GM12874 (cell line): ENCODE measurements around the gene METAP2.

ENCODE experiments used
- CTCF ChIP-seq: IDR thresholded peaks from 2 replicates; pipeline ENCODE4 v1.5.1; 2011; ENCODE audit warnings: low read depth, mild to moderate bottlenecking, control low read depth, low read length, moderate library complexity; ENCODE audit not compliant: insufficient read depth

The METAP2 gene

GRCh38 chr12:95529693-95530225 is 55.8 kb downstream of the METAP2 start:
- TF ChIP-seq CTCF, result no peak

DNA sequence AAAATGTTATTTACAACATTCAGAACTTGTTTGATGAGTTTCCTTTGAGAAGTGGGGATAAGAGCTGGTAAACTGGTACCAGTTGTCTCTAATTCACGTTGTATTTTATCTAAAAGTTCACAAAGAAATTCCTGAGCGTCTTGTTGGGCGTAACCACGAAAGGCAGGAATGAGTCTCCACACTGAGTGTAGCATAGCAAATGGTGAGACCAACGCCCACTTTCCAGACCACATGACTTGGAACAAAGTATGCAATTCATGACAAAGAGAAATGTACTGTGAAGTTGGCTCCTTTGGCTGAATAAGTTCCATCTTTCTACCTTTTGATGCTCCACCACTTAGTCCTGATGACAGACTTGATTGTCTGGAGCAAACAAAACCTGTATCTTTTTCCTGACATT is 58.9 kb downstream of the METAP2 start:
- TF ChIP-seq CTCF, result no peak

- TF ChIP-seq CTCF, result no peak
Measured at GRCh38 chr12:95533985-95534384, 60.0 kb downstream of the METAP2 start.

DNA sequence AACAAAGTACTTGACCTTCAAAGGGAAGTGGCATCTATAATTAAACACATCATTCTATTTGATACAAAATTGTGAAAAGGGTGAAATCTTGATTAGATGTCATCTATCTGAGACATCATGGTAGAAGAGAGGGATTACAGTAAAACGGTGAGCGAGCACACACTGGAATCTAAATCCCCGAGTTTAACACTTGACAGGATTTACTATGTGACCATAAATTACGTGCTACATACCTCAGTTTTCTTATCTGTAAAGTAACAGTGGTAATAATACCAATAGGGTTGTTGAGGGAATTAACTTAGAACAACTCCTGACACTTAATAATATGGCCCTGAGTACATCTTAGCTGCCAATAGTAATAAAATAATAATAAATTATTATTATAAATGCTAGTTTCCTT is 64.1 kb downstream of the METAP2 start:
- TF ChIP-seq CTCF, result no peak

DNA sequence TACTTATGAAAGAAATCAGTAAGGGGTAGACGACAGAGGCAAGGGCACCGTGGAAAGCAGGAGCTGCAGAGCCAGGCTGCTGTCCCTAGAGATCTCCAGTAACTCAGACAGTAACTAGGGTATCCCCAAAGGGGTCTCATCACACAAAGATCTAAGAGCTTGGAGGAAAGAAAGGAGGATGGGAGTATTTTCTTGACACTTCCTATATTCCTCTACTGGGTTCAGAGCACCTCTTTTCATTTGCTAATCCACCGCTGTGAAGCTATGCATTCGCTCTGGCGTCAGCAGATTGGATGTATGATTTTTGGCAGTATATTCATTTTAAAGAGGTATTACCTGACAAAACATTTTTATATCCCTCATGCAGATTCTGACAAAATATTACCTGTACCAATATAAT is 64.7 kb downstream of the METAP2 start:
- no peak for TF ChIP-seq CTCF

DNA sequence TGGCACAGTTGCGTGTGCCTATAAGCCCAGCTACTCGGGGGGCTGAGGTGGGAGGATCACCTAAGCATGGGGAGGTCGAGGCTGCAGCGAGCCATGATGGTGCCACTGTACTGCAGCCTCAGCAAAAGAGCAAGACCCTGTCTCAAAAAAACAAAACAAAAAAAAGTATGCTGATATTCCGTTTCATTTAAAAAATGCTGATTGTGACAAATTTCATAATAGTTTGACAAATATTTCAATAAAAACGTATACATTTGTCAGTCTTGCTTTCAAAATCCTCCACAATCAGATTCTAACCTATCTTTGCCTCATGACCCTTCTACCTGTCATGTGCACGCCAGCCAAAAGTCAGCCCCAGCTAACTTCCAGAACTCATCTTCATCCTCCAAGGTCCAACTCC is 67.5 kb downstream of the METAP2 start:
- no peak for TF ChIP-seq CTCF

GRCh38 chr12:95543305-95543704 is 69.4 kb downstream of the METAP2 start:
- no peak for TF ChIP-seq CTCF

DNA sequence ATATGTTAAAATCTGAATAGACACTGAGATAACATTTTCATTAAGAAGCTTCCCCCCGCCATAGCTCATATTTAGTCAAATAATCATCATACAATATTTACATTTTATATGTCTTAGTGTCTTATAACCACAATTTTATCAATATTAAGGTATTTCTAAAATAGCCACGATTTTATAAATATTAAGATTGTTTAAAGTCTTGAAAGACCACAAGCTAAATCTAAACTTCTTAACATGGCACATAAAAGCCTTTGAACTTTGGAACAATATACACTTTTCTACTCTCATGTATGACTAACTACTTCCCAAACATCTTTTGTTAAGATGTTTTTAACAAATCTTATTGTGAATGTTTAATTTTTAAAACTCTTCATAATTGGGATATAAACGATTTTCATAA is 70.8 kb downstream of the METAP2 start:
- TF ChIP-seq CTCF, result no peak
